ENCODE results near the gene EDC4.
"Not testable (repeated sequence)": the region's sequence is repeated elsewhere in the genome, so short reads cannot be mapped to it uniquely, and the experiment has no call there.

Gene EDC4

DNA sequence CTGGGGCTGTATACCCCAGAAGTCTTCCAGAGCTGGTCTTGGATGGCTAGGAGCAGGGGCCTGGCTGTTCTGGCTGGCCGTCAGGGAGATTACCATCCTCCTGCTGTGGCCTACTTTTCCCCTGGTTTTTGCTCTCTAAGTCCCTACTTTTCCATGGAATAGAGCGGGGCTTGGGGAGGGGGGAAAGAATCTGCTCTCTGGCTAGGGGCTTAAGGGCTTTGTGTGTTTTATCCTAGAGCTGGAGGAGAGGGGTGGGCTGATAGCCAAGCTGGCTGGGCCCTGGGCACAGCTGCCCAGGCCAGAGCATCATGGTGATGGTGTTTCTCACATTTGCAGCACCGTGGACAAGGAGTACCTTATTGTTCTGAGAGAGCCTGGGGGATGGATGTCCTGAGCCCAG, 15.5 kb downstream of the EDC4 start:
- H3K27me3 Mint-ChIP-seq (ENCODE audit: low read depth), result no peaks in the 10 kb centered on the region
- no peaks in the 10 kb centered on the region for H3K9me3 Mint-ChIP-seq
- H3K4me1 Mint-ChIP-seq (ENCODE audit: low read depth), result peaks cover 7% of the 10 kb centered on the region
- no peak overlapping the region for H3K4me3 Mint-ChIP-seq
- no peak for DNase-seq (ENCODE audit: low spot score)
- no peak overlapping the region for H3K27ac Mint-ChIP-seq
- peaks cover 11% of the 10 kb centered on the region for H3K36me3 Mint-ChIP-seq (ENCODE audit: low read depth)

DNA sequence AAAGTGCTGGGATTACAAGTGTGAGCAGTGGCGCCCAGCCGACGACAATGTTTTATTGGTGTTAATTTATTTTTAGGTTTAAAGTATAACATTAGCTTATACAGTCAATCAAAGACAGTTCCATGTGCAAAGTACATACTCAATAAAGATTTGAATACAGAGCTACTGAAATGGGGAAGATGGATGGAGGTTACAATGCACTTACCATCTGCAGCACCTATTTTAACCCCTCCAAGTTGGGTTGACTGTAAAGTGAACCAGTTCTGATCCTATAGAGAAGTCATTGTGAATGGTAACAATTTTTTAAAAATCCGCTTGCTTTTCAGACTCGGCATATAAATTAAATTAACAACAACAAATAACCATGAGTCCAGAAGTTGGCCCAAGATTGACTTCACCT, 19.5 kb downstream of the EDC4 start:
- no peaks in the 10 kb centered on the region for H3K9me3 Mint-ChIP-seq
- H3K4me3 Mint-ChIP-seq, result peak overlapping the region; percentile 88
- H3K27me3 Mint-ChIP-seq (ENCODE audit: low read depth), result no peaks in the 10 kb centered on the region
- DNase-seq (ENCODE audit: low spot score), result no peak
- peaks cover 17% of the 10 kb centered on the region for H3K4me1 Mint-ChIP-seq (ENCODE audit: low read depth)
- peak overlapping the region; percentile 83 for H3K27ac Mint-ChIP-seq
- H3K36me3 Mint-ChIP-seq (ENCODE audit: low read depth), result no peaks in the 10 kb centered on the region

DNA sequence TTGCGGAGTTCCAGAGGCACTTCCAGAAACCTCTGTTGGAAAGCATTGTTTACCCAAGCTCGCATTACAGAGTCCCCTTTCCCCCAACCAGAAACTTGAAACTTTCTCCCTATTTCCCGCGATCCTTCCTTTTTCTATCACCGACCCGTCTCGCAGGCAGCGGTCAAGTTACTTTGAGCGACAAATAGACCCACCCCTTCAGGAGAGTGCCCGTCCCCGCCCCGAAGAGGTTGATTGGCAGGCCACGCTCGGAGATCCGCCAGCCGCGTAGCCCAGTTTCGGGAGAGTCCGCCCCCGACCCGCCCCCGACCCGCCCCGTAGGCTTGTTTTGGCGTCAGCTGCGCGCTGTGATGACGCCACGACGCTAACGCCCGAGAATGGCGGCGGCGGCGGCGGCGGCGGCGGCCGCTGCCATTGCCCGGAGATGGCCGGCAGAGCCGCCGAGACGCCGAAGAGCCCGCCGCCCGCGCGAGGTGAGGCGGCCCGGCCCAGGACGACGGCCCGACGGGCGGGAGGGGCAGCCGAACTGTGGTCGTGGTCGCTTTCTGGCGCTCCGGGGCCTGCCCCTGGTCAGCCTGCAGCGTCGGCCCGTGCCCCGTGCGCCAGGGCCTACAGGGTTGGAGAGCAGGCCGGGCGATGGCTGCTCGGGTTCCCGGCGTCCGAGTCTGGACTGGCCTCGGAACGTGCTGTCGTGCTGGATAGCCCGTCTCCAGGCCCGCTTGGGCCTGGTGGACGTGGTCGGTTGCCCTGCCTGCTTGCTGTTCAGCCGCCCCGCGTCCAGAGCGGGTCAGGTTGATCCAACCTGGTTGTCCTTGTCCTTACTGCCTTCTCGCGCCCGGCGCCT, 20.3 kb downstream of the EDC4 start, which contains the start of gene PSKH1:
PSKH1 (plus strand) TSS at position 356 of the 844 bp plus-strand sequence. CDS start 15,496 bp downstream, outside the sequence.
- Mint-ChIP-seq H3K4me1 (ENCODE audit: low read depth) (peaks cover 17% of the 10 kb centered on the region), H3K27me3 (ENCODE audit: low read depth) (no peaks in the 10 kb centered on the region), H3K27ac (peak within 1 kb of the TSS; percentile 97), H3K36me3 (ENCODE audit: low read depth) (no peaks in the 10 kb centered on the region), H3K4me3 (peak within 1 kb of the TSS; percentile 97), H3K9me3 (no peaks in the 10 kb centered on the region)
- DNase-seq (ENCODE audit: low spot score), result peak; percentile 91

DNA sequence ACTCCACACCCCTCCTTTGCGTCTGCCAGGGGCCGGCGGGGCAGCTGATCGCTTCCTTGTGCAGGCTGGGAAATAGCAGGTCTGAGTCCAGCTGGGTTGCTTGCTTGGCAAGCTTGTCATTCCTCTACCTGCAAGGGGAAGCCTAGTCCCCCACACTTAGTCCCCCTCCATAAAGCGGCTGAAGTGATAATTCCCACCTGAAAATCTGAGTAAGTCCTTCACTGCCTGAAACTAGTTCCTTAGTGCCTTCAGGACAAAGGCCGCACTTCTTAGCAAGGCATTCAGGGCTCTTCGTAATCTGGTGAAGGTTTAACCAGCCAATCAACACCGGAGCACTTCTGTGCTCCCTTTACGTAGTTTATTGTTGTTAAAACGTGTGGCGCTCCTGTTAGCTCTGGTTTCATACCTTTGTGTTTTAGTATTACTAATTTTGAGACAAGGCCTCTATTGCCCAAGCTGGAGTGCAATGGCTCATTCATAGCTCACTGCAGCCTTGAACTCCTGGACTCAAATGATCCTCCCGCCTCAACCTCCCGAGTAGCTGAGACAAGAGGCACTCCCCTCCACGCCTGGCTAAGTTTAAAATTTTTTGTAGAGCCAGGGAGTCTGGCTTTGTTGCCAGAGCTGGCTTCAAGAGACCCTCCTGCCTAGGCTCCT, 21.0 kb downstream of the EDC4 start:
- peaks cover 17% of the 10 kb centered on the region for H3K4me1 Mint-ChIP-seq (ENCODE audit: low read depth)
- no peaks in the 10 kb centered on the region for H3K9me3 Mint-ChIP-seq
- peak overlapping the region; percentile 97 for H3K4me3 Mint-ChIP-seq
- no peak for DNase-seq (ENCODE audit: low spot score)
- H3K27me3 Mint-ChIP-seq (ENCODE audit: low read depth), result no peaks in the 10 kb centered on the region
- peak overlapping the region; percentile 97 for H3K27ac Mint-ChIP-seq
- H3K36me3 Mint-ChIP-seq (ENCODE audit: low read depth), result no peaks in the 10 kb centered on the region

DNA sequence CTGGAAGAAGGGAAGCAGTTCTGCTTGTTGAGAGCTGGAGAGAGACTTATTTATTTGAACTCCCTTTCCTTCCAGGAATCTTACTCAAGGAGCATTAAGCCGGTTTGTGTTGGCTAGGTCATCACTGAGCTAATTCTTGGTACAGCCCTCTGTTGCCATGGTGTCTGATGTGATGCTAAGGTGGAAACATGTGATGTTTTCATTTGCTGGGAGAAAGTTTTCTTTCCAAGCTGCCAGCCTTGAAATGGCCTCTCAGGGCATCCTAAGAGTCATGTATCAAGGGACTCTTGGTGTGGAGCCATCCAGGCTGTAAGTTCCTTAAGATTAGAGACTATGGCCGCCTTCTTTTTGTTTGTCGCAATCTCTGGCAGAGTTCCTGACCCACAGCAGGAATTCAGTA, 24.4 kb downstream of the EDC4 start:
- no peak for DNase-seq (ENCODE audit: low spot score)
- Mint-ChIP-seq H3K4me3 (no peak overlapping the region), H3K9me3 (no peaks in the 10 kb centered on the region), H3K36me3 (ENCODE audit: low read depth) (no peaks in the 10 kb centered on the region), H3K27ac (no peak overlapping the region), H3K4me1 (ENCODE audit: low read depth) (peaks cover 22% of the 10 kb centered on the region), H3K27me3 (ENCODE audit: low read depth) (no peaks in the 10 kb centered on the region)

DNA sequence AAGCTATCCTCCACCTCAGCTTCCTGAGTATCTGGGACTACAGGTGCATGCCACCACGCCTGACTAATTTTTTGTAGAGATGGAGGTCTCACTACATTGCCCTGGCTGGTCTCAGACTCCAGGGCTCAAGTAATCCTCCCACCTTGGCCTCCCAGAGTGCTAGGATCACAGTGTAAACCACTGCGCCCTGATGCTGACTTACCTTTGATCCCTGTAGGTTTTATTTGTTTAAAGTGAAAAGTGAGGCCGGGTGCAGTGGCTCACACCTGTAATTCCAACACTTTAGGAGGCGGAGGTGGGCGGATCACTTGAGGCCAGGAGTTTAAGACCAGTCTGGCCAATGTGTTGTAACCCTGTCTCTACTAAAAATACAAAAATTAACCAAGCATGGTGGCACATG, 28.9 kb downstream of the EDC4 start:
- H3K4me1 Mint-ChIP-seq (ENCODE audit: low read depth), result peaks cover 5% of the 10 kb centered on the region
- no peaks in the 10 kb centered on the region for H3K27me3 Mint-ChIP-seq (ENCODE audit: low read depth)
- H3K4me3 Mint-ChIP-seq, result no peak overlapping the region
- H3K36me3 Mint-ChIP-seq (ENCODE audit: low read depth), result no peaks in the 10 kb centered on the region
- DNase-seq (ENCODE audit: low spot score), result no peak
- H3K27ac Mint-ChIP-seq, result no peak overlapping the region
- H3K9me3 Mint-ChIP-seq, result no peaks in the 10 kb centered on the region

DNA sequence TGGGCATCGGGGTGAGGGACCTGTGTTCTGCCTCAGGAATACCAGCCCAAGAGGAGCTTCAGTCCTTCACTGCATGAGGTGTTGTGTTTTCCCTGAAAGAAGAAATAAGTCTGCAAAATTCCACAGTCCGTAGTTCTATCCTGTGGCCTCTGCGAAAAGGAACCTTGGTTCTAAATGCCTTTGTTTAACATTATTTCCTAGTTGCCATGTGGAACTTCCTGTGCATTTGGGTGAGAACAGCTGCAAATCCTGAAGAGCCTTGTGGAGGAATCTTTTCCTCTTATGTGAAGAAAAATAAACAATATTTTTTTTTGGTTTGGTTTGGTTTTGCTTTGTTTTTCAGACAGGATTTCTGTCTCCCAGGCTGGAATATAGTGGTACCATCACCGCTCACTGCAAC, 30.0 kb downstream of the EDC4 start:
- no peak for DNase-seq (ENCODE audit: low spot score)
- Mint-ChIP-seq H3K27me3 (ENCODE audit: low read depth) (no peaks in the 10 kb centered on the region), H3K9me3 (no peaks in the 10 kb centered on the region), H3K4me3 (no peak overlapping the region), H3K27ac (no peak overlapping the region), H3K36me3 (ENCODE audit: low read depth) (no peaks in the 10 kb centered on the region), H3K4me1 (ENCODE audit: low read depth) (peaks cover 5% of the 10 kb centered on the region)

DNA sequence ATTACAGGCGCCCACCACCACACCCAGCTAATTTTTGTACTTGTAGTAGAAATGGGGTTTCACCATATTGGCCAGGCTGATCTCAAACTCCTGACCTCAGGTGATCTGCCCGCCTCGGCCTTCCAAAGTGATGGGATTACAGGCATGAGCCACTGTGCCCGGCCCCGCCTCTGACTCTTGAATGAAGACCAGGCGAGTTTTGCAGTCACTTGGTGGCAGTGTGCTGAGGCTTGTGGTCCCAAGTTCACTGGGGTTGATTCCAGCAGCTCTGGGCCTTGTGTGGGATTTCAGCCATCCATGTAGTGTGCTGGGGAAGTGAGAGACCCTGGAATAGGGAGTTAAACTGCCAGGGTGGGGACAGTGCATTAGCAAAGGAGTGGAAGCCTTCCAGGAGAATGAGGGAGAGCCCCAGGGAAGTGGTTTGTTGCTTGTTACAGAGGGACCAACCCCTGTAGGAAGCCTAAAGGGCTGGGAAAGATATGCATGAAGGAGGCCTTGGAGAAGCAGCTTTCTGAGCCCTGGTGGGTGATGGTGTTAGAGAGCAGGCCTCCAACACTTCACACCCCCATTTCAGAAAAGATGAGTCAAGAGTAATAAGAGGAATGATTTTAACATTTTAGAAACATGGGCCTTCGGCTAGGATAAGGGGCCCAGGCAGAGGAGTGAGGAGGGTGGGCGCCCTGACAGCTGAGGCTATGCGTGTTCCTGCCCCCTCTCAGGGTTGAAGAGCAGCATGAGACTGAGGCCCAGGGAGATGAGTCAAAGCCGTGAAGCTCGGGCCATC, 34.7 kb downstream of the EDC4 start:
- Mint-ChIP-seq H3K36me3 (ENCODE audit: low read depth) (peaks cover 7% of the 10 kb centered on the region), H3K9me3 (no peaks in the 10 kb centered on the region), H3K27ac (no peak overlapping the region), H3K27me3 (ENCODE audit: low read depth) (no peaks in the 10 kb centered on the region), H3K4me1 (ENCODE audit: low read depth) (peaks cover 8% of the 10 kb centered on the region), H3K4me3 (no peak overlapping the region)
- no peak for DNase-seq (ENCODE audit: low spot score)

DNA sequence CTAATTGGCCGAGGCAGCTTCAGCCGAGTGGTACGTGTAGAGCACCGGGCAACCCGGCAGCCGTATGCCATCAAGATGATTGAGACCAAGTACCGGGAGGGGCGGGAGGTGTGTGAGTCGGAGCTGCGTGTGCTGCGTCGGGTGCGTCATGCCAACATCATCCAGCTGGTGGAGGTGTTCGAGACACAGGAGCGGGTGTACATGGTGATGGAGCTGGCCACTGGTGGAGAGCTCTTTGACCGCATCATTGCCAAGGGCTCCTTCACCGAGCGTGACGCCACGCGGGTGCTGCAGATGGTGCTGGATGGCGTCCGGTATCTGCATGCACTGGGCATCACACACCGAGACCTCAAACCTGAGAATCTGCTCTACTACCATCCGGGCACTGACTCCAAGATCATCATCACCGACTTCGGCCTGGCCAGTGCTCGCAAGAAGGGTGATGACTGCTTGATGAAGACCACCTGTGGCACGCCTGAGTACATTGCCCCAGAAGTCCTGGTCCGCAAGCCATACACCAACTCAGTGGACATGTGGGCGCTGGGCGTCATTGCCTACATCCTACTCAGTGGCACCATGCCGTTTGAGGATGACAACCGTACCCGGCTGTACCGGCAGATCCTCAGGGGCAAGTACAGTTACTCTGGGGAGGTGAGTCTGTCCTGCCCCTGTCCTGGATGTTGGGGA, 36.3 kb downstream of the EDC4 start:
- Mint-ChIP-seq H3K36me3 (ENCODE audit: low read depth) (peaks cover 9% of the 10 kb centered on the region), H3K4me1 (ENCODE audit: low read depth) (peaks cover 8% of the 10 kb centered on the region), H3K27me3 (ENCODE audit: low read depth) (no peaks in the 10 kb centered on the region), H3K27ac (no peak overlapping the region), H3K4me3 (no peak overlapping the region), H3K9me3 (no peaks in the 10 kb centered on the region)
- DNase-seq (ENCODE audit: low spot score), result no peak

DNA sequence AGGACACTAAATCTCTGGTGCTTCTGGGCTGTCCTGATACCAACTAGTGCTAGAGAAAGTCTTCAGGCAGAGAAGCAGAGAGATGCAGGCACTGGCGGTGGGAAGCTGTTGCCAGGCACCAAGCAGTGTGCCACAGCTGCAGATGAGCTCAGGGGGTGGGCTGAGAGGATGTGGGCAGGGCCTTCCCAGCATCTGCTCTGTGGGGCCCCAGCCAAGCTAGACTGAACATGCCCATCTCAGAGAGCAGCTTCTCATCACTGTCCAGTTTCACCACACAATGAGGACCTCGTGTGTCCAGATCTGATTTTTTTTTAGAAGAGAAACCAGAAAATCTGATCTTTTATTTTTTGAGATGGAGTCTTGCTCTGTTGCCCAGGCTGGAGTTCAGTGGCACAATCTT, 37.3 kb downstream of the EDC4 start:
- no peak for DNase-seq (ENCODE audit: low spot score)

DNA sequence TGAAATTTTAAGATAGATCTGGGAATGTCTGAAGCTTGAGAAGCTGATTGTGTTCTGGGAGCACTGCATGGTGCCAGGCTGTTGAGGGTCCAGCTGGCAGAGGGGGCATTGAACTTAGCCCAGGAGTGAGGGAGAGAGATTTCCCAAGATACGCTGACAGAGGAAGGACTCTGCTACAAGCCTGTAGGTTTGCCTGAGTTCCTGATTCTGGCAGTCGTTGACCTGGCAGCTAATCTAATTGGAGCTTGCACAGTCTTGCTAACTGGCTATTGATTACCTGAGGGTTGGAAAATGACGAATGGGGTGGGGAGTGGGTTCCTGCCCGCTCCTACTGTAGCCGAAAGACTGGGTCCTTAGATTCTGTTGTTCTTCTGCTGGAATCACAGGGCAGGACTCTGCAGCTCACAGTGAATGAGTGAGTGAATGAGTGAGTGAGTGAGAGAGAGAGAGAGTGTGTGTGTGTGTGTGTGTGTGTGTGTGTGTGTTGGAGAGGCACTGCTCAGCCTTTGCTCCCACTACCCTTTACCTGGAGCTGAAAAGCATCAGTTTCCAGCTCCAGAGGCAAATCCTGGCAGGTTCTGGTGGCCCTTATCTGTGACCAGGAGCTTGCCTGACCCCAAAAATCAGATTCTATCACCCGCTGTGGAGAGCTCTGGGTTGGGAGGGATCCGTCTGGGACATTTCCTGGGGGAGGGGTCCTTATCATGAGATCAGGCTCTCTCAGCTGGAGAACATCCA, 42.1 kb downstream of the EDC4 start:
- no peaks in the 10 kb centered on the region for H3K9me3 Mint-ChIP-seq
- DNase-seq (ENCODE audit: low spot score), result no peak
- H3K27me3 Mint-ChIP-seq (ENCODE audit: low read depth), result no peaks in the 10 kb centered on the region
- peaks cover 16% of the 10 kb centered on the region for H3K4me1 Mint-ChIP-seq (ENCODE audit: low read depth)
- H3K27ac Mint-ChIP-seq, result no peak overlapping the region
- H3K36me3 Mint-ChIP-seq (ENCODE audit: low read depth), result peaks cover 11% of the 10 kb centered on the region
- no peak overlapping the region for H3K4me3 Mint-ChIP-seq

More for the DNA sequence above, 37.3 kb downstream of the EDC4 start:
- Mint-ChIP-seq H3K27me3 (ENCODE audit: low read depth) (no peaks in the 10 kb centered on the region), H3K36me3 (ENCODE audit: low read depth) (peaks cover 9% of the 10 kb centered on the region), H3K9me3 (no peaks in the 10 kb centered on the region), H3K27ac (peak overlapping the region; percentile 20), H3K4me3 (no peak overlapping the region), H3K4me1 (ENCODE audit: low read depth) (peaks cover 8% of the 10 kb centered on the region)

DNA sequence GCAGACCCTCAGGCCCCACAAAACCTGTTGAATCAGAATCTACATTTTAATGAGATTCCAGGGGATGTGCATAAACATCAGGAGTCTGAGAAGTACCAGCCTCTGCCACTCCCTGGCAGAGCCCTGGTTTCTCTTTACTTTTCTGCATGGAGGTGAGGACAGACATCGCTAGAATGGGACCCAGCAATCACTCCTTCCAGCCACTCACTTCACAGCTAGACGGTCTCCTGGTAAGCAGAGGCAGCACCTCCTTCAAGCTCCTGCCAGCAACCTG, 42.6 kb downstream of the EDC4 start:
- not testable (repeated sequence) for H3K27me3 Mint-ChIP-seq (ENCODE audit: low read depth); H3K9me3 Mint-ChIP-seq; H3K27ac Mint-ChIP-seq; H3K4me3 Mint-ChIP-seq; DNase-seq (ENCODE audit: low spot score)
- Mint-ChIP-seq H3K36me3 (ENCODE audit: low read depth) (peaks cover 11% of the 10 kb centered on the region), H3K4me1 (ENCODE audit: low read depth) (peaks cover 11% of the 10 kb centered on the region)
